HUDEP-2 (cell line): ENCODE measurements around the gene OSCP1.

Experiments used
- DNase-seq, 76 experiments: peaks; one replicate each; lab custom pipeline; 2025; ENCODE audit not compliant: unreplicated experiment in 76 of 76; lab: John Stamatoyannopoulos, UW

Gene OSCP1

DNA sequence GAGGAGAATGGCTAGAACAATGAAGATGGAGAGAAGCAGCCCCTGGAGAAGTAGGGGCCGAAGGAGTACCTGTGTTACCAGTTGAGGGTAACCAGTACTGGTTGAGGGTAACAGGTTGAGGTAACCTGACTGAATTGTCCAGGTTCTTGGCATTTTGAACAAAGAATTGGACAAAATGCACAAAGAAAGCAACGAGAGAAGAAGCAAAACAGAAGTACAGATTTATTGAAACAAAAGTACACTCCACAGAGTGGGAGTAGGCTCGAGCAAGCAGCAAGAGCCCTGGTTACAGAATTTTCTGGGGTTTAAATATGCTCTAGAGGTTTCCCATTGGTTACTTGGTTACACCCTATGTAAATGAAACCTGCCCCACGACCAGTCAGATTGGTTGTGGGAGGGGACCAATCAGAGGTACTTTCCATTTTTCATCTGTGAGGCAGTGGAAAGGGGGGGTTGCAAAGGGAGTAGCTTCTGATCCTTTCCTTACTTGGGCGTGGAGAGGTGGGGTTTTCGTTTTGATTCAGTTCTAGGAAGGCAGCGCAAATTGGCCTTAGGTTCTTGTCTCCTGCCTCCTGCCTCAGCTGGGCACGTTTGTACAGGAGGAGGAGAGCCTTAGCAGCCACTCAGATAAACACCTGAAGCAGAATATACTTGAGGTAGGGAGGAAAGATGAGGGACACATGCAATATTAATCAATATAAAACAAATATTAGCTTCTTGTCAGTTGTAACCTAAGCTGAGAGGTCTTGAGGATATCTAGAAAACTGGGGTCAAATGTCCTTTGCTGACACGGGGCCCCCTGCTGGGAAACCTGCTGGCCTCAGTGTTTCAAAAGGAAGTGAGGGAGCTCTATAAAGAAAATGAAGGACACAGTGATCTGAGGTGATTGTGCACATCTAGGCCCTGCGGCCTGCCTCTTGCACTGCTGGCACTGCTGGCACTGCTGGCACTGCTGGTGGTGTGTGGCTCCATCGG is 38.3 kb downstream of the OSCP1 start:
- DNase-seq = peak in 65 of 76 experiments; percentile 5 to 84 (median 44)

DNA sequence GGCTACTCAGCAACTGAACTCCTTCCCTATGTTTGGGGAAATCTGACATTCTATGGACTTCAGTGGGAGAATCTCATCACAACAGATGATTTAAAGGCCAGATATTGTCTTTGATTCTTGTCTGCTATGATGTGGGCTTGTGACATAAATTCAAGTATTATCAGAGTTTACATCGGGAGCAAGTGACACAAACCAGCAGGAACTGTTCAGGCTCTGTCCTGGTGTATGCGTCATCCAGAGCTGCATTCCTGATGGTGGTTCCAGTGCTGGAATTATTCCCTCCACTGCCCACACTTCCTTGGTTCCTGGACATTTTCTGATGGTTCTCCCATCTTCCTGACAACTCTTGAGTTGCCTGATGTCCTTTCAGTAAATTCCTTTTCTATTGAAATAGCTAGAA is 41.8 kb downstream of the OSCP1 start:
- no peak for DNase-seq

DNA sequence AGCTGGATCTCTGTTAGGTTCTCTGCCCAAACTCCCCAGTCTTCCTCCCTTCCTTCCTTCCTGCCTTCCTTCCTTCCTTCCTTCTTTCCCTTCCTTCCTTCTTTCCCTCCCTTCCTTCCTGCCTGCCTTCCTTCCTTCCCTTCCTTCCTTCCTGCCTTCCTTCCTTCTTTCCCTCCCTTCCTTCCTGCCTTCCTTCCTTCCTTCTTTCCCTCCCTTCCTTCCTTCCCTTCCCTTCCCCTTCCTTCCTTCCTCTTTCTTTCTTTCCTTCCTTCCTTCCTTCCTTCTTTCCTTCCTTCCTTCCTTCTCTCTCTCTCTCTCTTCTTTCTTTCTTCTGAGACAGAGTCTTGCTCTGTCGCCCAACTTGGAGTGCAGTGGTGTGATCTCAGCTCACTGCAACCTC is 43.8 kb downstream of the OSCP1 start:
- no peak for DNase-seq

DNA sequence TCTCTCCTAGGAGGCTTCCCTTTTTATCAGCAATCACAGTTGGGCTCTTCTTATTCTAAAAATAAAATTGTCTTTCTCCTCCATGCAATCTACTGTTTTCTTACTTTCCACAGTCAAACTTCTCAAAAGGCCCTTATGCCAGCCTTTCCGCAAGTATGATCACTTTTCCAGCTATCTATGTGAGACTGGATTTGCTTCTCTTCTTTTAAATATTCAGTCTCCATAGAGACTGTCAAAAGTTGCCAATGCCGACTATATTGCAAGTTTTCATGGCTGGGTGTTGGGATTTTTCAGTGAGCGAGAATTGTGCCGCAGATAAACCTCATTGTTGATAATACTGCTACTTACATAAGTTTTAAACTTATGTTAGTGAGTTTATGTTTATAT is 47.8 kb downstream of the OSCP1 start:
- no peak for DNase-seq

DNA sequence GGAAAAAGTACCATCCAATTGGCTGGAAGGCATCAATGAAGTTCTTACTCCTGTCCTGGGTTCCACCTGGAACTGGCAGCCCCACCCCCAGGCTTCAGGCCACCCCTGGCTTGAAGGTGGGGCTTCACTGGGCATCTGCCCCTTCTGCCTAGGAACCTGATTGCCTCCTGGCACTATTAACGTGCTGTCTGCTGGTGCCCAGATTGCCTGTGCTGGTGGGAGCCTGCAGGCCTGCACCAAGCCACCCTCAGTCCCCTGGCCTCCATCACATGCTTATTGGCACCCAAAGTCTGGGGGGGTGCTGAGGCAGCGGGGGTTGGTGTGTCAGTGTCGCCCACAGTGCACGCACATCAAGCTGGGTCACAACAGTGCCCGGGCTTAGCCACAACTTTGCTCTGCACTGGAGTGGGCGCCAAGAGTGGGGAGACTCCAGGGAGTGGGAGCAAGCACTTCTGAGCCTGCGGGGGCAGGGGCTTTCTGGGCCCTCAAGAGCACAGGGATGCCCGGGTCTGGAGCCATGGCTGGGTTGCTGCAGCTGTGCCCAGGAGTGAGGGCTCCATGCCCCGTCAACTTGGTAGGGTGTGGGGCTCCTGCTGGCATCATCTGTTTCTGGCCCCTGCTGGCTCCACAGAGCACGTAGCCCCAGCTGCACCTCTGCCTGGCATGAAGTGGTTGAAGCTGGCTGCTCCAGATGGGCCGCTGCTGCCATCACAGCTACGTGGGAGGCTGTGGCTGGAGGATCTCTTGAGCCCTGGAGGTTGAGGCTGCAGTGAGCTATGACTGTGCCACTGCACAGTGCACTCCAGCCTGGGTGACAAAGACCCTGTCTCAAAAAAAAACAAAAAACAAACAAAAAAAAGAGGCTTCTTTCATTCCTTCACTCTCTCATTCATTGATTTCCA is 48.4 kb downstream of the OSCP1 start:
- peak in 3 of 76 experiments; percentile 13 to 32 (median 23) for DNase-seq

DNA sequence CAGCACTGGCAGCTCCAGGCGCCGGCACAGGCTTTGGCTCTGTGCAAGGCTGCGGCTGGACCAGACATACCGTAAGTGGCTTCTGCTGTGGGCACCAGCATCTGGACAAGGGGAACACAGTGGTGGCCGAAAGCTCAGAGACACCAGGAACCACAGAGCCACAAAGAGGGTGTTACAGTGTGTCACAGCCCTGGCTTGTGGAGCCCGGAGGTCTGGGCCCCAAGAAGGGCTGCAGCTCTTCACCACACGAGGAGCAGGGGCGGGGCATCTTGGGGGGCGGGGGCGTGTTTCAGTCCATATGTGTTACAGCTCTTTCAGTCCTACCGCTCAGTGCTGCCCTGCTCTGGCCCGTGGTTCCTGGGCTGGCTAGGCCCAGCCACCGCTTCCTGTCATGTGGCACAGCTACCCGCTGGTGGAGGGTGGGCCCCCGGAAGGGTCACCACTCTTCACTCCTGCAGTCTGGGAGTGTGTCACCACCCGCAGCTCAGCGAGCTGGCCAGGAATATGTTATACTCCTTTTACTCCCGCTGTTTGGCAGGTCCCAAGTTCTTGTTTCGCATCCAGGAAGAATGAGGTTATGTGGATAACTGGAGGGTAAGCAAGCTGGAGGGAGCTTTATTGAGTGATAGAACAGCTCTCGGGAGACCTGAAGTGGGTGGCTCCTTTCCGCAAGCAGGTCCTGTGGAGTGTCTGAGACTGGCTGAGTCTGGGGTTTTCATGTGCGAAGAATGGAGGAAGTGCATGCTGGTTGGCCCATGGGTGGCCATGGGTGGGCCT is 49.2 kb downstream of the OSCP1 start:
- peak in 75 of 76 experiments; percentile 21 to 96 (median 82) for DNase-seq

DNA sequence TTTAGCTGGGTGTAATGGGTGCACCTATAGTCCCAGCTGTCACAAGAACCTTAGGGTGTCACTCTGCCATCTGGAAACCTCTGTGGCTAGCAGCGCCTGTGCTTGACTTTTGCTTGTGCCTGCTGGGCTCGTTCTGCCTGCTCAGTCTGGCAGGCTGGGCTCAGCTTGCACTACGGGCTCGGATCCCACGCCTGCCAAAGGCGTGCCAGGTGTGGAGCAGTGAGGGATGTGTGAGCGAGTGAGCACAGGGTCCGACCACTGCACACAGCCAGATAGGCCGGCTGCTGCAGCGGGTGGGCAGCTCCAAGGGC is 49.8 kb downstream of the OSCP1 start:
- DNase-seq = no peak

DNA sequence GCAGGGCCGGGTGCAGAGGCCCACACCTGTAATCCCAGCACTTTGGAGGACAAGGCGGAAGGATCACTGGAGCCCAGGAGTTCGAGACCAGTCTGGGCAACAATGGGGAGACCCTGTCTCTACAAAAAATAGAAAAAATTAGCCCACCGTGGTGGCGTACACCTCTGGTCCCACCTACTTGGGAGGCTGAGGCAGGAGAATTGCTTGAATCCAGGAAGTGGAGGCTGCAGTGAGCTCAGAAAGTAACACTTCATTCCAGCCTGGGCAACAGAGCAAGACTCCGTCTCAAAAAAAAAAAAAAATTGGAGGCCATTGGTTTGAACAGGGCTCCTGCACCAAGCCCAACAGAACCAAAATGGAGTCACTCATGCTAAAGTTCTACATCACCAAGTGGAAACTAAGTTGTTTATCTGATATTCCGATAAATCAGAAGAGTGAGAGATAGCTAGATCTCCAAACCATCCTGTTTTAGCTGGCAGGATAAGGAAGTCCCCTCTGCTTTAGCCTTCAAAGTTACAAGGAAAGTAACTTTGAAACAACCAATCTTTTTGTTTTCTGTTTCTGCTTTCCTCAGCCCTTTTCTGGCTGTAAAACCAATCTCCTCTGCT is 51.8 kb downstream of the OSCP1 start:
- DNase-seq = no peak

DNA sequence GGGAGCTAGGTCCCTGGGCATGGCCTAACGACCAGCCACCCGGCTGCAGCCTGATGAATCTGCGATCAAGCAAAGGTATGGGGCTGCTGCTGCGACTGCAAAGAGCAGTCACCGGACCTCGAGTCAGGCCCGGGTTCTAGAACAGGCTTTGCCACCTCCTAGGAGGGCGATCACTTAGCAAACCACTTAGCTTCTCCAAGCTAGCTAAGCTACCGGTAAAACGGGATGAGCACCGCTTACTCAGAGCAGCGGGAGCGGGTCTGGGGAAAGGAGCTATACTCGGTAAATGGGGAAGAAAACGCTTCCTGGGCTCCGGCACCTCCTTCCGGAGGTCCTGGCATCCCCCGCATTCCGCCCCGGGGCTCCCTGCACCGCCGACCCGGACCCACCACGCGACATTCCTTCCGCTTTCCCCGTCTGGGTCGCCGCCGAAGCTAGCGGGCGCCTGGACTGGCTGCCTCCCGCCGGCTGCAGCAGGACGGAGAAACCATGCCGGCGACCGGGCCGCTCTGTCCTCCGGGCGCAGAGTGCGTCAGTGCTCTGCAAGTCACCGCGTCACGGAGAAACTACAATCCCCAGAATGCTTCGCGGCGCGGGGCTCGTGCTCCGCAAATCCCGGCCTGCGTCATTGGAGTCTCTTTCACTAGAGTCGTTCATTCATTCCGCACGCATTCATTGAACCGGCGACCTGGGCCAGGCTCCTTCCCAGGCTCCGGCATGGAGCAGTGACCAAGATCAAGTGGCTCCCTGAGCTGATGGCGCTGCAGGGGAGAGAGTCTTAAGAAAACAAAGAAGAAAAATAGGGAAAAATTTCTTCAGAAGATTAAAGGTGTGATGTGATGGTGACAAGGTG is 52.6 kb downstream of the OSCP1 start, which contains the start of gene LSM10:
Gene LSM10 (minus strand): TSS at position 531 of the 853 bp plus-strand sequence. CDS start 3,779 bp downstream, outside the sequence.
- peak in 74 of 76 experiments; percentile 21 to 91 (median 78) for DNase-seq

DNA sequence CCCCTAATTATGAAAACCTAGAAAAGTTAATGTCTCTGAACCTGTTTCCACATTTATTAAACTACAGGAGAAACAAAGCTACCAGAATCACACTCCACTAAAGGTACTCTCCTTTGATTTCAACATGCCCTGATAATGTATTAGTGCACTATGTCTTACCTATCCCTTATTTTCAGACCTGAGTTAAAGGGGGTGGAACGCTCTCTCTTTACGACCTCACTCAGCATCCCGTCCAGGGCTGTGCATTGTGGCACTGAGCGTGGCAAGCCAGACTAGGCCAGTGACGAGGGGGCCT is 53.2 kb downstream of the OSCP1 start:
- no peak for DNase-seq

DNA sequence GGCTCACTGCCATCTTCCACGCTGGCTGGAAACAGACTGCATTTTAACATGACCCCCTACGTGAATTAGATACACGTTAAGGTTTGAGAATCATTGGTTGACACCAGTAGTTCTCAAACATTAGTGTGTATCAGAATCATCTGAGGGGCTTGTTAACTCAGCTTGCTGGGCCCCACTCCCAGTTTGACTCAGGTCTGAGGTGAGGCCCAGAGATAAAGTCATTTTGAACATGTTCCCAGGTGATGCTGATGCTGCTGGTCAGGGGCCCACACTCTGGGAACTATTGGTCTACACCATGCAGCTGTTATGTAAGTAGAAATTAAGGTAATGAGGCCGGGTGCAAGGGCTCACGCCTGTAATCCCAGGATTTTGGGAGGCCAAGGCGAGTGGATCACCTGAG is 53.9 kb downstream of the OSCP1 start:
- no peak for DNase-seq

DNA sequence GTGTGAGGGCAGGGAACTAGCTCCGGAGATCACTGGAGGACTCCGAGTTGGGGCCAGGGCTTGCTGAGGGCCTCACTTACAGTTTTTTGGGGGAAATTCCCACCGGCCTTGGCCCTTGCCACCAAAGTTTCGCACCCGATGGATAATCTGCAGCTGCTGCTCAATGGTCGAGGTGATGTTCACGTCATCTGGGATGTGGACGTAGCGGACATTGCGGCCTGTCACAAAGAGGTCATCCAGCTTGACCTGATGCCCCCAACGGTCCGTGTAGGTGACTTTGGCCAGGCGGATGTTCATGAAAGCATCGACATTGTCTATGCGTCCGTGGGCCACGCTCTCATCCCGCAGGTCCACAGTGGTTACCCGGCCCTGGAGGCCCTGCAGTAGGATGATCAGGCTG is 56.6 kb downstream of the OSCP1 start:
- no peak for DNase-seq

DNA sequence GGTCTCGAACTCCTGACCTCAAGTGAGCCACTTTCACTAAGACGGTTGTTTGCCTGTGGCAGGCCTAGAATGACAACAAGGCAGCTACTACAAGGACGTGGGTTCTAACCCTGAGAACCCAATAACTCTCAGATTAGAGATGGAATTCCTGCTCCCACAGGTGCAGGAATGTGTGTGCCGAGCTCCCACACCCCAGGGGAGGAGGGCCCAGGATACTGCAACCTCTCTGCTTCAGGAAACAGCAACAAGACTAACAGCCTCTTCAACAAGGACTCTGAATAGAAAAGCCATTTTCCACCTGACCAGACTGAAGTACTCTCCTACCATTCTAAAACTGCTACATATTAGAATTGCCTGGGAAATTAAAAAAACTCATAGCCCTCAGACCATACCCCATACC is 57.4 kb downstream of the OSCP1 start:
- no peak for DNase-seq

DNA sequence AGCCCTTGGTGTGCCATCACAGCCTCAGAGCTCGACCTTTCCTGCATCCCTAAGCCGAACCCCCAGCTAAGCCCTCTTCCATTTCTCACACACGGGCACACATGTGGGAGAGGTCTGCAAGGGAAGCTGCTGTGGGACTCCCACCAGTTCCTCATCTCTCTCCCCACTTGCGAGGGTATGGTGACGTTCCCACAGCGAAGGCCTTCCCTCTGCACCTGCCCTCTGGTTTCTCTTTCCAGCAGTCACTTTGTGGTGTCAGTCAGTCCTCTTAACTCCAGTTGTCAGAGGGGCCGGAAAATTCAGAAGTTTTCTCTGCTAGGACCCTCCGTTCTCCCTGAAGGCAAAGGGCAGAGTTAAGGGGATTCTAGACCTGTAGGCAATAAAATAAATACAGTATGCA is 59.0 kb downstream of the OSCP1 start:
- no peak for DNase-seq

DNA sequence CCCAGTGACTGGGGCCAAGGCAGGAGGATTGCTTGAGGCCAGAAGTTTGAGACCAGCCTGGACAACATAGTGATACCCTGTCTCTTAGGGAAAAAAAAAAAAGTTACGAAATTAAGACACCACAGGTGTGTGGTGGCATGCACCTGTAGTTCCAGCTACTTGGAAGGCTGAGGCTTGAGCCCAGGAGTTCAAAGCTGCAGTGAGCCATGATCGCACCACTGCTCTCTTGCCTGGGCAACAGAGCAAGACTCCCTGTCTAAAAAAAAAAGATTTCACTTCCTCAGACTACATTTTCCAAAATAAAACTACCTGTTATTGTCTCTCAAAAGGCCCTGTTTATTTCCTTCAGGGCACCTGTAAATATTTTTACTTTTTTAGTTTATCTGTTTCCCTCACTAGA is 59.8 kb downstream of the OSCP1 start:
- DNase-seq = no peak

DNA sequence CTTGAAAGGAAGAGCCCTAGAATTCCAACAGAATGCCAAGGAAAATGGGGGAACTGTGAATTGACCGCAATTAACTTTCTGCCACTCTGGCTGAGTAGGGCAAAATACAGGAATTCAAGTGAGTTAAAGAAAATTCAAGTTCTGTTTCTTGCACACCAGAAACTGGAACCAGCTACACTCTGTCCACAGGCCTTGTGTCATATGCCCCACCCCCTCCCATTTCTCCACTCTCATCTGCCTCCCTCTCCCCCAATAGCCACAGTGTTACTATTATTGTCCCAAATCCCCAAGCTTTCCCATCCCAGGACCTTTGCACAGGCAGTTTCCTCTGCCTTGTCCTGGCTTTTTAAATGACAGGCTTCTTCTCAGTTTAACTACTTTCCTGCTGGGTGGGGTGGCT is 60.3 kb downstream of the OSCP1 start:
- DNase-seq = no peak

DNA sequence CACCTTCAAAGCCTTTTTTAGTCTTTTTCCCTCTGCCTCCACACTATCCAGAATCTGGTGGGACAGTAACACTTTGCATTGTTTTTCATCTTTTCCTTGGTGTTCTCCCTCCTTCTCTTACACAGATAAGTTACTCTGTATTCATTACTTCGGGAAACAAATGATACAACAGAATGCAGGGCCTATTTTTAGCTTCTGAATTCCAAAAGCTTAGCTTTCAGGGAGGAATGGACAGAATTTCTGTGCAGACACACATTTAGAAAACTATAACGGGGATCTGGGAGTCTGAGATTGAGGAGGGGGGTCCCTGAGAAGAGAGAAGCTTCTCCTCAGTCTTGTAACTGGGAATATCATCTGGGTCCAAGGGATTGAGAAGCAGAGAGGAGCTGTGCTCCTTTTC is 61.0 kb downstream of the OSCP1 start:
- DNase-seq = no peak

DNA sequence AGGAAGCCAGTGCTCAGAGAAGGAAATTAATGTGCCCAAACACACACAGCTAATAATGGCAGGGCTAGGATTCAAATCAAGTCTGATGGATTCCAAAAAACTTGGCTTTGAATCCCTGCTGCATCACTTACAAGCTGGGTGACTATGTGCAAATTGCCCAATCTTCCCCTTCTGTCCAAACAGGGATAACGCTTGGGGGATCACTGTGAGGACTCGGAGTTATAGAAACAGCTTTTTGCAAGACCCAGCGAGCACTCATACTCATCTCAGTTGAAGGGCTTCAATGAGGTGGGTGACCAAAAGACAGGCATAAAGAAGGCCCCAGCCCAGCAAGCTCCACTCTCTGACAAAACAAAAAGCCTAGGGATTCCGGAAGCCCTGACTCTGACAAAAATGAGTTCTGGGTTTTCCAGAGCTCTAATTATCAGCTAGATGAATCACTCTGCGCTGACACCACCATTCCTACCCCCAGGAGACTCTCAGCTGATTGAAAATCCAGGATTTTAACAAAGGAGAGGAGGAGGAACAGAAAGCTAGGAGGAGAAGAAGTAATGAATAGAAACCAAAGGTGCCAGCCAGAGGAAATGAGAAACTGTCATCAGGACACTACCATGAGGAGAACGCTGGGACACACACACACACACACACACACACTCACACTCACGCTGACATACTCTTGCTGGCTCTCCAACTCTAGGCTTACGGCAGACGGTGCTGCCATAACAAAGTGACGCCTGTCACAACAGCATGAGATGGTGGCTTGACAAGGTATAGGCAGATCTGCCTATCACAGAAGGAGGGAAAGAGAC is 62.9 kb downstream of the OSCP1 start:
- DNase-seq = peak in 1 of 76 experiments; percentile 38
